GM18870 (cell line): ENCODE measurements around the gene AXIN2.

Experiments used
- ATAC-seq: cut with Tn5 transposase; IDR thresholded peaks from one replicate; pipeline ENCODE4 v1.9.1; 2021; ENCODE audit warnings: moderate library complexity; ENCODE audit not compliant: unreplicated experiment

The AXIN2 gene, protein sequence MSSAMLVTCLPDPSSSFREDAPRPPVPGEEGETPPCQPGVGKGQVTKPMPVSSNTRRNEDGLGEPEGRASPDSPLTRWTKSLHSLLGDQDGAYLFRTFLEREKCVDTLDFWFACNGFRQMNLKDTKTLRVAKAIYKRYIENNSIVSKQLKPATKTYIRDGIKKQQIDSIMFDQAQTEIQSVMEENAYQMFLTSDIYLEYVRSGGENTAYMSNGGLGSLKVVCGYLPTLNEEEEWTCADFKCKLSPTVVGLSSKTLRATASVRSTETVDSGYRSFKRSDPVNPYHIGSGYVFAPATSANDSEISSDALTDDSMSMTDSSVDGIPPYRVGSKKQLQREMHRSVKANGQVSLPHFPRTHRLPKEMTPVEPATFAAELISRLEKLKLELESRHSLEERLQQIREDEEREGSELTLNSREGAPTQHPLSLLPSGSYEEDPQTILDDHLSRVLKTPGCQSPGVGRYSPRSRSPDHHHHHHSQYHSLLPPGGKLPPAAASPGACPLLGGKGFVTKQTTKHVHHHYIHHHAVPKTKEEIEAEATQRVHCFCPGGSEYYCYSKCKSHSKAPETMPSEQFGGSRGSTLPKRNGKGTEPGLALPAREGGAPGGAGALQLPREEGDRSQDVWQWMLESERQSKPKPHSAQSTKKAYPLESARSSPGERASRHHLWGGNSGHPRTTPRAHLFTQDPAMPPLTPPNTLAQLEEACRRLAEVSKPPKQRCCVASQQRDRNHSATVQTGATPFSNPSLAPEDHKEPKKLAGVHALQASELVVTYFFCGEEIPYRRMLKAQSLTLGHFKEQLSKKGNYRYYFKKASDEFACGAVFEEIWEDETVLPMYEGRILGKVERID

DNA sequence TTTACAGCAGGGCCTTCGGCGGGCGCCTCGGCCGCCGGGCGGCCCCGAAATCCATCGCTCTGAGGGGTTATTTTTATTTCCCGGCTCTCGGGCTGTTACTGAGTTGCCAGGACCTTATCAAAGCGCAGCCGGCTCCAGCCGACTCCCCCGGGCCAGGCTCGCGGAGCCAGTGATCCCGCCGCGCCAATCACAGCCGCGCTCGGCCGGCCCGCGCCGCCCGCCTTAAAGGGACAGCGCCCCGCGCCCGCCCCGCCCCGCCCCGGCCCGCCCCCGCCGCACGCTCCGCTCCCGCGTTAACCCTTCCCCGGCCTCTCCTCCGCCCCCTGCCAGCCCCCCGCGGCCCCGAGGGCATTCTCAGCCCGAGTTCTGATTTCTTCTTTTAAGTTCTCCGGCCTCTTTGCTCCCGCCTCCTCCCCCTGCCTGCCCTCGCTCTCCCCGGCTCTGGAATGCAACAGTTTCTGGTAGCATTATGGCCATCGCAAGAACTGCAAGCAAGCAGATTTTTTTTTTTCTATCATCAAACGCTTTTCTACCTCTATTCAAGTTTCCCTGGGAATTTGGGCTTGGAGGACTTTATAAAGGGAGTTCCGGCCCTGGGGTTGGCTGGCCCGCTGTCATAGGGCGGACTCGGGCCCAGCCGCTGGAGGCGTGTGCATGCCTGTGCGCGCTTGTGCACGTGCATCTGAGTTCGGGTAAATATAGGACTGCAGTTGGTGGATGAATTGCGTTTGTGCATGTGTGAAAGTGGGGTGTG lies at the start of gene AXIN2:
TSS of gene AXIN2 (minus strand) at position 197 of the 754 bp plus-strand sequence. CDS start 3,028 bp downstream, outside the sequence.
- no peak for ATAC-seq

DNA sequence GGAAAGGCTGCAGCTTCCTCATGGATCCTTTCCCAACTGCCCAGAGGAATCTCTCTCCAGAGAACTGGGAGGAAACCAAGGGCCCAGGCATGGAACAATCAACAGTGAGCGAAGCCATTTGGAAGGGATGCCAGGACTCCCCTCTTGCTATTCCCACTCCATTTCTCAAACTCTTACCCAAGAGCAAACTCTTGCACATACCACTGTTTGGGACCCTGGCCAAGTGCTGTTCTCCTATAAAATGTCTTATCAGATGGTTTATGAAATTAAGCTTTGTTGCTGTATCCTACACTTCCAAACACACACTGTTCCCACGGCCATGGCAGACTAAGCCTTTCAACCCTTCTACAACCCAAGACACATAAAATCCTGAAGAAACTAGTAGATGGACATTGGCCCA lies 48.3 kb upstream of the AXIN2 start:
- no peak for ATAC-seq

DNA sequence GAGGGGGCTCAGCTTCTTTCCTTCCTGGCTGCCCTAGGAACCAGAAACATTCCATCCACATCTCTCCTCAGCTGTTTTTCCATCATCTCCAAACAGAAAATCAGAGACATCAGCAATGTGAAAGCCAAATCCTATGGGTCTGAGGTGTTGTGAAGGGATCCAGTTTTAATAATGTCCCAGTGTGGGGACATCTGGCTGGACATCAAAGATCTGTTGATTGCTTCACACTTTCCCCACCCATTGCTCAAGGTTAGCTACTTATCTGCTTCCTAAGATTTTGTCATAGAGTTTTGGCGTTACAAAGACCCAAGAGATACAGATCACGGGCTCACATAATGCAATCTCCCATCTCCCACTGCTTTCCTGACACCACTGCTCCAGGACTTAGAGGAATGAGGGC lies 47.8 kb upstream of the AXIN2 start:
- no peak for ATAC-seq

DNA sequence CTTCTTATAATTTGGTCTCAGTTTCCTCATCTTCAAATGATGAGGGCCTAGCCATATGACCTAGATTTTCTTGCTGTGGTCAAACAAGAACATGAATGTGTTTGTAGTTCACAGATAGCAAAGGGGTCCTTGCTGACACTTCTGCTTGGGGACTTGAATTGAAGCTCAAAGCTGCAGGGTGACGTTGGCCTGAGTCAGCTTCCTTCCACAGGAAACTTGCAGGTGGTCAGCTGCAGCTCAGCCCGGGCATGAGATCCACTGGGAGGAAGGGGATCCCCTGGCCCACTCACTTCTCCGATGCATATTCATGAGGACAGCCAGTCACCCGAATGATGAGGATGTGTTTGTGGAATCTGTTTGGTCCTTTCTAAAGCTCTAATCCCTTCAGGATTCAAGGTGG lies 42.6 kb upstream of the AXIN2 start:
- ATAC-seq, result no peak

DNA sequence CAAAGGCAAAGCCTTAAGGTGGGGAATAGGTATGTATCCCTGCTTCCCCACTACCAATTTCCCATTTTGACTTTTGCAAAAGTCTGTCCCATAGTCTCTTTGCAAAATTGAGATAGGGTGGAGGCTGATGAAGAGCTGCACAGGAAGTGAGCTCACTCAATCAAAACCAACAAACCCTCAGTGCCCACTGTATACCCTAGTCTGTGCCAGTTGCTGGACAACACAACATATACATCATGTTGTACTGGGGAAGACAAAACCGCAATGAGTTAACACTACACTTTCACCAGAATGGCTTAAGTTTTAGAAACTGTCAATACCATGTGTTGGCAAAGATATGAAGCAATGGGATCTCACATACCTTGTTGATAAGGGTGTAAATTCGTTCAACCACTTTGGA lies 40.4 kb upstream of the AXIN2 start:
- no peak for ATAC-seq

DNA sequence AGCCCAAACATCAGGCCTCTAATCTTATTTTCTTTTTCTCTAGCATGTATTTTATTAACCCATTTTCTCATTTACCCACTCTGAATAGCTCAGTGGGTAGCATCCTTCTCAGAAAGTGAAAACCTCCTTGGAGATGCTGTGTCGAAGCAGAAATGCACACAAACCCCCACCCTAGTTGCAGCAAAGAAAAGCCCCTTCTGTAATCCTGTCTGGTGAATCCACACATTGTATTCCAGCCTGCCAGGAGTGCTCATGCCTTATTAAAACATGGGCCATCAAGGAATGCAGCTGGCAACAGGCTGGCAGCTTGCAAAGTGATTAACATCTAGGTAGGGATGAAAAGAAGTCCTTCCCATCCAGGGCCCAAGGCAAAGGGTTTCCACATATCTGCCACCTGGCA lies 39.7 kb upstream of the AXIN2 start:
- no peak for ATAC-seq

DNA sequence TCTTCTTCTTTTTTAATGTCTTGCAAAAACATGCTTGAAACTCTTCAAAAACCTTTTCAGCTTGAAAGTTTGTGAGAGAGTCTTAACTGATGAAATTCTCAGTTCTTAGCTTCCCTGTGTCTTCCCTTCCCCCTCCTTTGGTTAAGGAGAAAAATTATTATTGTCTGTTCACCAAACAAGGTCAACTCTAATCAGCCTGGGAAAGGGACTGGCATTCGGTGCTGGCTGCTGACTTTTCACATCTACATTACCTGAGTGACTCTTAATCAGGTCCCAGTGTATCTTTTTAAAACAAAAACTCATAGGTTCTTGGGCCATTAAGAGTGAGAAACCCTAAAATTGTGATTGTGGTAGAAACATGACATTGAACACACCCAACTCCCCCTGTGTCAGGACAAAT lies 39.1 kb upstream of the AXIN2 start:
- ATAC-seq, result no peak

DNA sequence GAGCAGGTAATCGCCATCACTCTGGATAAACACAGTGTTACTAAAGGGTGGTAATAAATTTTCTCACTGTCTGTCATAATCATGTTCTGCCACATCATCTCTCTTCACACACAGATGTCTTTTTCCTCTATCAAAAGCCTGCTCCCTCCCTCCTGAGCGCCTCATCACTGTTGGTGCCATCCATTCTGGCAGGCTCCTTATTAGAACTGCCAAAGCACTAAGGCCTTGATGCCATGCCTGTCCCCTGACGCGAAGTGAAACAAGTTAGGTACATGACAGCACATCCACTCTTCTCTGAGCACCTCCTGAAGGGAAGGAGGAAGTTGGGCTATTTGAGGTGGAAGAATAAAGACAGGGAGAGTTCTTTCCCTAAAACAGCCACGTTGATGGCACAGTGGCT lies 38.2 kb upstream of the AXIN2 start:
- no peak for ATAC-seq

DNA sequence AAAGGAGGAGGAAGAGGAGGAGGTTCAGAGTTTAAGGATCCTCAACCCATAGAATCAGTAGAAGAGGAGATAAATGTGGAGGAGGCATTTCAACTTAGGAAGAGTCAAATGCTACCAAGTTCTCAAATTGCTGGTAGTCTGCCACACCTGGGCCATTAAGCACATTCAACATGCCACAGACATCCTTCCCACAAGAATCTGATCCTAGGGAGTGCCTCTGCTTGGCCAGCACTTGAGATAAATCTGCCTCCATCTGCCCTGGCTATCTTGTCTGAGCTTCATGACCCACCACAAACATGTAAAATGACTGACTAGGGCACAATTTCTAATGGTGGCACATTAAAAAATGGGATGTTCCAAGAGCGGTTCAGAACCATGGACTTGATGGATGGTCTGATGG lies 37.3 kb upstream of the AXIN2 start:
- ATAC-seq, result no peak

DNA sequence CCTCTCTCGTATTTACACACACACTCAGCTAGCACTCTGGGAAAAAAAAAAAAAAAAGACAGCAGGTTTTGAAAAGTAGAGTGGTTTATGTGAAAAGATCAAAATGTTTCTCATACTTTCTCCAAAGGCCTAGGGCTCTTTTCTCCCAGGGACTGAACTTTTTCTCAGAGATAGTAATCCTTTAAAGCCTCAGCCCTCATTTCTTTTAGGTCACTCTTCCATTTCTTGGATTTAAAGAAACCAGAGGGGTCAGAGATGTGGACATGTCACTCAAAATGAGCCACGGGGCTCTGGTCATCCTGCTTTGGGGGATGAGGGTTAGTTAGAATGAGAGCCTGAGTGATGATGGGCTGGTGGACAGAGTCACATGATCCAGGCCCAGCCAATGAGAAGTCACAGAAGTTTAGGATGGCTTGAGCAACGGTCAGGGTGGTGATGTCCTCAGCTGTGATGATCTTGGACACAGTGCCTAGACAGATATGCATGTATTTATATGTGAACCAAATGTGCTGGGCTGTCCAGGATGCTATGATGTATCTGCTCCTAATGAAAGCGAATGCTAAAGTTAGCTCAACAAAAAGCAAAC lies 33.7 kb upstream of the AXIN2 start:
- ATAC-seq, result no peak

DNA sequence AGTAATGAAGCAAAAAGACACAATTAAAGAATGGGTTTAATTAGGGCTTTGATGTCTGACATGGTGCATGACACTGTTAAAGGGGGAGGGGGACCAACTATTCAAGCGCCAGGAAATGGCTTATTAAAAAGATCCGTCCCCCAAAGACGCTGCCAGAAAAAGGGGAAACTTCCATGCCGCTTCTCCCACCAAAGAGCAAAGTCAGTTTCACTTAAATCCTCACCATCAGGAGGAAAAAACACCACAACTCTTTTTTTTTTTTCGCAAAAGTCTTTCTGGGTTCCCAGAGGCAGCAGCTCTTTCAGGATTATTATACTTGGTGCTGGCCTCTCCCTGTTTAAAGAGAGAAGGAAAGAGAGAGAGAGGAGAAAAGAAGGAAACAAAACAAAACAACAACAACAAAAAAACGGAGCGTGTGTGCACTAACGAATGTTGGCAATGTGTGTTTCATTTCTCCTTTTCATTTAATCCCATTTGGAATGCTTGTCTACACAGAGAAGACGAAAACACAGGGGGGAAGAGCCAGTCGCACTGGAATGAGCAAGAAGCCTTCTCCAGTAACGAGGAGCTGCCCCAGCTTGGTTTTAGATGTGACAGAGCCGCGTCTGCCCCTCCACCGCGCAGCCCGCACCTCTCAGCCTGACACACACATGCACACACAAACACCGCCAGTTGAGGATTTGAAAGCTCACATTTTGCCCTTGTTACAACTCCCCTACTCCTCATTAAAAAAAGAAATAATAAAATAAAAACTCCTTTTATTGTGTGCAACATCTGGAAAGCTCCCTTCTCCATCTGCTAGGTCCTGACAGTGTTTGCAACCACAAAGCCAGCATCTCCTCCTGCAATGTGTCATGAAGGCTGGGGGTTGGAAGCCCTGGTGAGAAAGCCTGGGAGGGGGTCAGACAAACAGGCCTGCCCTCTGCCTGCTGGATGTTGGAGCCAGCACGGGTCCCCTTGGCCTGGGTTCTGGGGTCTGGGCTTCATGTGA lies 32.7 kb upstream of the AXIN2 start:
- ATAC-seq, result no peak

DNA sequence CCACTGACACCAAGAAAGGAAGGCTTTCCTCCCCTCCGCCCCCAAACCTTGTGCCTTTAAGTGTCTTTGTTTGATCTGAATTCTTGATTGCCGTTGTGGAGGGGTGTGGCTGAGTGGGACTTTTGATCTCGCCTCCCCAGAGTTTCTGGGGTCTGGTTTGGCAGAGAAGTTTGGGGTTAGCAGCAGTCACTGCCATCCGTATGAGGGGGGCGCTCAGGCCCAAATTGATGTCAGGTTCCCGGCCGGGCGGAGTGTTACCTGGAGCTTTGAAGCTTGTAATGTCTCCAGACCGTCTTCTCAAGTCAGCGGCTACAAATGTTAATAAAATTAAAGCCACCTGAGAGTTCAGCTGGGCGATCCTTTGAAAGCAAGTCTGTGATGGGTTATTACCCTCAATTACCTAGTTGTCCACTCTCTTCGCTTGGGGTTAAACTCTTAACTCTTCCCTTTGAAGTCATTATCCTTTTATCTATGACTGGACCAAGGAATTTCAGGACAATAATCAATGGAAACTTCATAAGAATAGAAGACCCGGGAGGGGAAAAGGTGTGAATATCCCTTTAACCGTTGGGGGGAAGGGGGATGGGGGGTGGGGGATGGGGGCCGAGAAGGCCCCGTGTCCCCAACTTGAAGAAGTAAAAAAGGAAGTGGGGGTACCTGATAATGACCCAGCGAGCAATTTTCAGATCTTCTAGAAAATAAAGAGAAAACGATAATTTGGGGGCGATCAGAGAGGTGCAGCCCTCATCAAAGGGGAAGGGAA lies 31.8 kb upstream of the AXIN2 start:
- no peak for ATAC-seq

DNA sequence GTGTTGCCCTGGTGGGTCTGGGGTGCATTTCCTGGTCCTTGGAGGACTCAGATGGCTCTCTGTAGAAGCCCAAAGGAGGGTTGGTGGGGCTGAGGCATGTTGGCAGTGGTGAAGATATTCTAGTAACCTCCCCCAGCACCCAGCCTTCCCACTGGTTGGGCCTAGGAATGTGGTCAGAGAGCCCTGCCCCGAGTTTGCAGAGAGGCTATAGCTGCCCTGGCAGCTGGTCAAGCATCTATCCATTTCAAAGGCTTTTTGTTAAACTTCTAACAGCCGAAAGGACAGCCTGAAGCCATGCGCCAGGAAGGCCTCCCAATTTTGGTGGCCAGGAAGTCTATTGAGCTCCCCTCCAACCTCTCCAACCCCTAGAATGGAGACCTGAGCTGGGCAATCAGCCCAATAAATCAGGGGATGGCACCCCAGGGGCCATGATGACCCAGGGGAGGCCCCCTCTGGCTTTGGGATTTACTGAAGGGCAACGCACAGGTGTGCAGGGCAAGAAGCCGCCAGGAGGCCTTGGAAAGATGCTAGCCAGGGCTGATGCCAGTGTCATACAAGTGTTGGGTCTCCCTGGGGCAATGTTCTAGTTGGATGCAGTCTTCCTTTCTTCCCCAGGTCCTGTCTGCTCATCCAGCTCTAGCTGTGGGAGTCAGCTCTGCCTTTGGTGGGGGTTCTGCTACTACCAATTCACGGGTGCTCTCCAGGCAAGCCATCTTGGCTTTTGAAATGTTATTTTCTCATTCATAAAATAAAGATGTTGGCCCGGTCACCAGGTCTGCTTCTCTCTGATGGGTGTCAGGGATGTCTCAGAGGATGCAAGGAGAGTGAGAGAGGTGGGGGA lies 30.9 kb upstream of the AXIN2 start:
- ATAC-seq, result no peak

DNA sequence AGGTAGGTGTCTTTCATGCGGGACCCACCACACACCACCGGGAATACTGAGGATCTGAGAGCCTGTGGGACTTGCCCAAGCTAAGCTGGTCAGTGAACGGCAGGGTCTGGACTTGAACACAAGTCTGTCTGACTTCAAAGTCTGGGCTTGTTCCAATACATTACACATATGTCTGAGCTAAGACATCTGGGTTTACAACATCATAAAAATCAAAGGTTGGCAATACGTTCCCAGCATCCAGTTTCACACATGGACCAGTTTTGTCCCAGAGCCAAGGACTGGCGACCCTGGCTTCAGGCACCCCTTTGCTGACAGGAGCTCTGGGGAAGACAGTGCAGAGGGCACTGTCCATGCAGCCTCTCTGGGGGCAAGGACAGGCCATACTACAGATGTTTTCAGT lies 27.9 kb upstream of the AXIN2 start:
- no peak for ATAC-seq

DNA sequence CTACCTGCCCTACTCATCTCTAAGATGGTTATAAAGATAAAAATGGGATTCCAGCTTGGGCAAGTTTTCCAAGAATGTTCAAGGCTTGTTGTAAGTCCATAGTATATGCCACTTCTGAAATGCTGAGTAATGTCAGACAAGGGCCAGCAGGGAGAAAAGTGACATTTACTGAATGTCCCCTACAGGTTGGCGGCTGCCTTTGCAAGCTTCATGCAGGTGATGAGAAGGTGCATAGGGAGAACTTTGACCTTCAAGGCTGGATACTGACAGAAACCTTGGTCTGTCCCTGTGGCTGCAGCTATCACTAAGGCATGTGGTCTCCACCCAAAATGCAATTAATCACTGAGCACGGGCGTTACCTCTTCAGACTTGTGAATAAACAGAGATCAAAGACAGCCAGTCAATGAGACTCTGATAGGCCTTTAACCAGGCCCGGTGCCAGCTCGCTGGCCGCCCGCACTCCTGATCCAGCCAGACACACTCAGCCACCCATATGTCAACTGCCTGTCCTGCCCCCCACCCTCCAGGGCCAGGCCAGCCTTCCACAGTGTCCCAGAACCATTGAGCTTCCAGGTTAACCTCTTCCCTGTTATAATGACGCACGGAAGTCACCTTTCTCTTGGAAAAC lies 26.8 kb upstream of the AXIN2 start:
- no peak for ATAC-seq

DNA sequence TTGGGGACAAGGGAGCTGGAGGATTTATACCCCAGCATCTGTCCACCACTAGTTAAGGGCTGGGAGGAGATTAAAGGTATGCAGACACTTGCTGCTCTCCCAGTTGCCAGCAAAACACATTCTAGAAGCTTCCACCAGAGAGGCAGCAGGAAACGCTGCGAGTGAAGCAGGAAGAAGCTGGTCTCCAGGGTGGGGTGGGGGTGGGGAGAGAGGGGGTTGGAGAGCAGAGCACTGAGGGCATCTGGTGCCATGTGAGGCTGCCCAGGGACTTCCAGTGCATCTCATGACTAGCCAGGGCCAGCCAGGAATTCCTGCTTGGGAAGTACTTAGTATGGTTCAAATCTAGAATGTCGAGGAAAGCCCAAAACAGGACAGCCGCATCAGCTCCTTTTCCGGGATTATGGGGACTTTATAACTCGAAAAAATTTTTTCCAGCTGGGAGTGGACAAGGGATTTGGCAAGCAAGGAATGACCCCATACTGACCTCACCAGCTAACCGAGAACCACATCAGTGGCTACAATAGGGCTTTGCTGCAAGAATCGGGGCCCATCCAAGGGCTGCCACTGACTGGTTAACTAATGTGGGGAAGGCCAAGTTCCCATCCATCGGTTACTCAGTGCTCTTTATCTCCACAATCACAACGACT lies 26.2 kb upstream of the AXIN2 start:
- ATAC-seq, result no peak

DNA sequence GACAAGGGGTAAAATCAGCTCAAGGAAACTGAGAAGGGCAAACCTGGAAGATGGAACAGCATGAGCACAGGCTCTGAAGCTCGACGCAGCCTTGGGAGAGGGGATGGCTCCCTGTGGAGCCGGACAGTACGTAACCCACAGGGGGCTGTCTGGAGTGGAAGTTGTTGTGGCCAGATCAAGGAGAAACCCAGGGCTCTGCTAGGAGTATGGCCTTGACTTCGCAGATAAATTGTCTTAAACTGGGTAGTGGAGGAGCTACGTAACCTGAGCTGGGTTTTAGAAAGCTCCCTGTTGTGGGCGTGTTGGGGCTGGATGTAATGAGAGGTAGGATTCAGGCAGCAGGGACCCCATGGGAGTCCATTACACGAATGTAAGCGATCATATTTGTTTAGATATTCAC lies 25.5 kb upstream of the AXIN2 start:
- no peak for ATAC-seq
